HCT116 (cell line): ENCODE data around the gene ERRFI1.

Experiments
- CTCF ChIP-seq, 3 experiments: fragments of 200-600 bp in 1 of 3; sonication (generic) in 1 of 3; IDR thresholded peaks in 2 of 3; conservative IDR thresholded peaks in 1 of 3; 2 replicates each; pipeline ENCODE4 v1.5.1; 2012 to 2017; ENCODE audit warnings: low read depth in 2 of 3, low read length in 2 of 3, antibody characterized with exemption in 1 of 3, borderline replicate concordance in 1 of 3, control low read depth in 1 of 3, mild to moderate bottlenecking in 1 of 3, mixed read lengths in 1 of 3, mixed run types in 1 of 3, moderate library complexity in 1 of 3; ENCODE audit not compliant: insufficient read depth in 1 of 3
- EZH2phosphoT487 ChIP-seq: fragments of 200-600 bp; IDR thresholded peaks from 2 replicates; pipeline ENCODE4 v1.6.1; 2018; ENCODE audit warnings: antibody characterized with exemption, borderline replicate concordance
- POLR2A ChIP-seq: IDR thresholded peaks from 2 replicates; pipeline ENCODE4 v1.7.0; 2011; ENCODE audit warnings: borderline replicate concordance; ENCODE audit not compliant: insufficient read depth, insufficient read length; ENCODE audit errors: extremely low read depth
- SIN3A ChIP-seq: IDR thresholded peaks from 2 replicates; pipeline ENCODE4 v1.6.1; 2012; ENCODE audit warnings: low read depth

- TF ChIP-seq SIN3A = no peak; the same call in 1 of the 2 replicates
- TF ChIP-seq POLR2A = no peak
- no peak for TF ChIP-seq CTCF (IDR thresholded peaks at IDR 0.05 in 2 of 3, conservative IDR thresholded peaks at IDR 0.05 in 1 of 3; ENCODE audit: borderline replicate concordance in 1 of 3, insufficient read depth in 1 of 3, low read depth in 2 of 3, low read length in 2 of 3)
- no peak for TF ChIP-seq EZH2phosphoT487
Observed at GRCh38 chr1:8046391-8046790, 20.3 kb upstream of the ERRFI1 start.
